ENCODE data around the gene NES.

- TF ChIP-seq CTCF (IDR thresholded peaks at IDR 0.05 in 8 of 11, conservative IDR thresholded peaks at IDR 0.05 in 3 of 11) (no peak), POLR2A (IDR thresholded peaks at IDR 0.05) (no peak)
Measured at GRCh38 chr1:156647351-156647750, 29.9 kb downstream of the NES start.

Measured in spleen (tissue), 7 donors.